SK-N-SH (cell line): ENCODE data around the gene CCDC112. TPM values are rescaled to one million over a fixed set of nuclear protein-coding genes. Genes with fewer than 3 reads are reported as not detected.

ENCODE experiments used
- CTCF ChIA-PET: fragments of 300-600, 350-600 bp; formaldehyde crosslinking; extraction: SDS; loops from one replicate; lab custom pipeline; 2021; lab: Yijun Ruan, JAX
- POLR2A ChIA-PET: fragments of 350-600 bp; sonication (Branson Sonifier 250); formaldehyde crosslinking; extraction: SDS; loops from one replicate; lab custom pipeline; 2020; ENCODE audit warnings: antibody characterized with exemption, inconsistent platforms; lab: Yijun Ruan, JAX
- DNase-seq: peaks from one replicate; pipeline ENCODE4 v3.0.0; 2012
- H2AFZ ChIP-seq: fragments of 200-600 bp; sonication (generic); 2 replicates; pipeline ENCODE4 v1.8.1; 2016; ENCODE audit warnings: antibody characterized with exemption, mild to moderate bottlenecking, low read depth
- H3F3A ChIP-seq: fragments of 200-600 bp; sonication (generic); replicated peaks from 2 replicates; pipeline ENCODE3; 2016; ENCODE audit warnings: antibody characterized with exemption, mild to moderate bottlenecking; ENCODE audit not compliant: insufficient read depth
- H3K27ac ChIP-seq, 2 experiments: fragments of 200-500 bp in 1 of 2; fragments of 200-600 bp in 1 of 2; sonication (Bioruptor generic) in 1 of 2; sonication (generic), shearing (Covaris generic) in 1 of 2; 2 replicates each; pipeline versions ENCODE4 v1.5.1 to v1.6.1; 2014 to 2016; ENCODE audit warnings: low read depth in 2 of 2, inconsistent platforms in 1 of 2, low read length in 1 of 2, mild to moderate bottlenecking in 1 of 2, mixed read lengths in 1 of 2
- H3K27me3 ChIP-seq: fragments of 200-600 bp; sonication (generic), shearing (Covaris generic); 2 replicates; pipeline ENCODE4 v1.6.1; 2016; ENCODE audit warnings: mixed run types; ENCODE audit not compliant: insufficient read depth
- H3K36me3 ChIP-seq, 2 experiments: fragments of 200-500 bp in 1 of 2; fragments of 200-600 bp in 1 of 2; sonication (Bioruptor generic) in 1 of 2; sonication (generic) in 1 of 2; replicated peaks in 1 of 2; 2 replicates each; pipeline versions ENCODE3 to v1.5.1; 2014 to 2016; ENCODE audit warnings: low read length in 1 of 2, mild to moderate bottlenecking in 1 of 2; ENCODE audit not compliant: insufficient read depth in 2 of 2, control insufficient read depth in 1 of 2
- H3K4me1 ChIP-seq, 2 experiments: fragments of 200-500 bp in 1 of 2; fragments of 200-600 bp in 1 of 2; sonication (Bioruptor generic) in 1 of 2; sonication (generic), shearing (Covaris generic) in 1 of 2; 2 replicates each; pipeline versions ENCODE4 v1.5.1 to v1.6.1; 2014 to 2016; ENCODE audit warnings: low read depth in 1 of 2, low read length in 1 of 2, mixed run types in 1 of 2; ENCODE audit not compliant: insufficient read depth in 2 of 2, control insufficient read depth in 1 of 2
- H3K4me2 ChIP-seq: fragments of 200-600 bp; sonication (generic), shearing (Covaris generic); 2 replicates; pipeline ENCODE4 v1.6.1; 2017; ENCODE audit warnings: mixed run types
- H3K4me3 ChIP-seq, 2 experiments: fragments of 200-500 bp in 1 of 2; fragments of 200-600 bp in 1 of 2; sonication (Bioruptor generic) in 1 of 2; sonication (generic), shearing (Covaris generic) in 1 of 2; 2 replicates each; pipeline versions ENCODE4 v1.5.1 to v1.8.1; 2014 to 2016; ENCODE audit warnings: low read depth in 2 of 2, inconsistent platforms in 1 of 2, low read length in 1 of 2, mild to moderate bottlenecking in 1 of 2, mixed read lengths in 1 of 2, moderate library complexity in 1 of 2
- H3K79me2 ChIP-seq: fragments of 200-600 bp; sonication (generic); 2 replicates; pipeline ENCODE4 v1.8.1; 2017; ENCODE audit warnings: mild to moderate bottlenecking; ENCODE audit not compliant: insufficient read depth
- H3K9ac ChIP-seq: fragments of 200-600 bp; sonication (generic); 2 replicates; pipeline ENCODE4 v1.6.1; 2017; ENCODE audit warnings: mixed run types
- H3K9me2 ChIP-seq: fragments of 200-600 bp; sonication (generic); 2 replicates; pipeline ENCODE4 v1.6.1; 2017; ENCODE audit warnings: mixed run types
- H3K9me3 ChIP-seq: fragments of 200-600 bp; sonication (generic); 2 replicates; pipeline ENCODE4 v1.6.1; 2017; ENCODE audit warnings: mixed run types, mild to moderate bottlenecking, moderate library complexity
- H4K20me1 ChIP-seq: fragments of 200-600 bp; sonication (generic); 2 replicates; pipeline ENCODE4 v1.6.1; 2017; ENCODE audit warnings: mild to moderate bottlenecking, mixed run types; ENCODE audit not compliant: insufficient read depth
- CTCF ChIP-seq: fragments of 200-600 bp; sonication (generic); IDR thresholded peaks from 2 replicates; pipeline ENCODE4 v1.6.1; 2017; ENCODE audit warnings: antibody characterized with exemption, mild to moderate bottlenecking, moderate library complexity
- FOSL2 ChIP-seq: IDR thresholded peaks from 2 replicates; pipeline ENCODE4 v1.4.0; 2012; ENCODE audit warnings: low read depth, mild to moderate bottlenecking, moderate library complexity, borderline replicate concordance
- FOXM1 ChIP-seq: IDR thresholded peaks from 2 replicates; pipeline ENCODE4 v1.4.0; 2012; ENCODE audit warnings: low read depth, mild to moderate bottlenecking
- GABPA ChIP-seq: IDR thresholded peaks from 2 replicates; pipeline ENCODE4 v1.4.0; 2012; ENCODE audit warnings: low read depth, mild to moderate bottlenecking
- JUND ChIP-seq: IDR thresholded peaks from 2 replicates; pipeline ENCODE4 v1.4.0; 2012
- MXI1 ChIP-seq: IDR thresholded peaks from 2 replicates; pipeline ENCODE4 v1.6.1; 2012; ENCODE audit warnings: mild to moderate bottlenecking, low read depth, low read length, improper control_type of control experiment
- NFIC ChIP-seq: IDR thresholded peaks from 2 replicates; pipeline ENCODE4 v1.4.0; 2012; ENCODE audit warnings: borderline replicate concordance
- POLR2AphosphoS5 ChIP-seq: IDR thresholded peaks from 2 replicates; pipeline ENCODE4 v1.6.1; 2012; ENCODE audit warnings: low read depth, low read length
- RCOR1 ChIP-seq: fragments of 150-350 bp; IDR thresholded peaks from 2 replicates; pipeline ENCODE4 v1.6.1; 2017; ENCODE audit warnings: antibody characterized with exemption, low read length
- SIN3A ChIP-seq: IDR thresholded peaks from 2 replicates; pipeline ENCODE4 v1.6.1; 2012; ENCODE audit warnings: low read depth, mild to moderate bottlenecking, low read length, moderate library complexity, borderline replicate concordance
- TCF12 ChIP-seq: IDR thresholded peaks from 2 replicates; pipeline ENCODE4 v1.4.0; 2012
- TEAD4 ChIP-seq: IDR thresholded peaks from 2 replicates; pipeline ENCODE4 v1.4.0; 2012; ENCODE audit warnings: mild to moderate bottlenecking, borderline replicate concordance; ENCODE audit not compliant: insufficient read depth
- USF1 ChIP-seq: IDR thresholded peaks from 2 replicates; pipeline ENCODE4 v1.4.0; 2012; ENCODE audit warnings: low read depth, borderline replicate concordance
- ZBTB33 ChIP-seq: IDR thresholded peaks from 2 replicates; pipeline ENCODE4 v1.4.0; 2012; ENCODE audit warnings: low read depth, borderline replicate concordance
- WGBS: methylation state at CpG from one replicate; pipeline ENCODE4 v1.1.6; 2017; ENCODE audit warnings: low lambda C conversion rate; 5-methylcytosine and 5-hydroxymethylcytosine counted together
- polyA plus RNA-seq, 3 experiments: library from polyadenylated mRNA; depleted of rRNA; stranded (reverse); fragments of >200 nt; gene quantifications; 2 replicates each; pipeline ENCODE4 v1.2.3, GENCODE V29; 2012
- TF ChIP-seq, protein P1 (sequence below): fragments of 150-350 bp; IDR thresholded peaks from 2 replicates; pipeline ENCODE4 v1.6.1; 2017; ENCODE audit warnings: antibody characterized with exemption, low read length, low read depth, borderline replicate concordance

Gene CCDC112
- polyA plus RNA-seq, 1 of the 3 experiments (the other 2 are of a cell fraction): 2.3 TPM

DNA sequence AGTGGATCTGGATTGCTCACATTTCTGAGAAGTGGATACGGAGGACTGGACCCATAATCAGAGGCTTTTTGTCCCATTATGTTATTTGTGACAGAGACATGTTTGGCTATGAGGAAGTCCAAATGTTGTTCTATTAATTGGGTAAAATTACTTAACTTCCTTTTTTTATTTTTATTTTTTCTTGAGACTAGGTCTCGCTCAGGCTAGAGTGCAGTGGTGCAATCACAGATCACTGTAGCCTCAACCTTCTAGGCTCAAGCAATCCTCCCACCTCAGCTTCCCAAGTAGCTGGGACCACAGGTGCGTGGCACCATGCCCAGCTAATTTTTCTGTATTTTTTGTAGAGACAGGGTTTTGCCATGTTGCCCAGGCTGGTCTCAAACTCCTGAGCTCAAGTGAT, 21.9 kb downstream of the CCDC112 start:
- Histone ChIP-seq H3F3A (no peaks in the 10 kb centered on the region), H2AFZ (no peak overlapping the region), H3K9me3 (no peaks in the 10 kb centered on the region), H3K27me3 (no peaks in the 10 kb centered on the region), H3K36me3 (peaks cover 44 to 46% of the 10 kb centered on the region in 2 experiments), H3K9me2 (no peaks in the 10 kb centered on the region), H3K9ac (no peak overlapping the region), H3K27ac (no peak overlapping the region), H3K4me1 (no peaks in the 10 kb centered on the region), H3K4me2 (no peak overlapping the region), H3K4me3 (no peak overlapping the region), H4K20me1 (no peaks in the 10 kb centered on the region), H3K79me2 (no peaks in the 10 kb centered on the region)
- TF ChIP-seq FOSL2 (no peak), JUND (no peak), CTCF (no peak), USF1 (no peak), TCF12 (no peak), POLR2AphosphoS5 (no peak), GABPA (no peak), RCOR1 (no peak), SIN3A (no peak), MXI1 (no peak), NFIC (no peak), TEAD4 (no peak), FOXM1 (no peak), ZBTB33 (no peak)
- TF ChIP-seq, protein P1, sequence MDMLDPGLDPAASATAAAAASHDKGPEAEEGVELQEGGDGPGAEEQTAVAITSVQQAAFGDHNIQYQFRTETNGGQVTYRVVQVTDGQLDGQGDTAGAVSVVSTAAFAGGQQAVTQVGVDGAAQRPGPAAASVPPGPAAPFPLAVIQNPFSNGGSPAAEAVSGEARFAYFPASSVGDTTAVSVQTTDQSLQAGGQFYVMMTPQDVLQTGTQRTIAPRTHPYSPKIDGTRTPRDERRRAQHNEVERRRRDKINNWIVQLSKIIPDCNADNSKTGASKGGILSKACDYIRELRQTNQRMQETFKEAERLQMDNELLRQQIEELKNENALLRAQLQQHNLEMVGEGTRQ: no peak
- ChIA-PET POLR2A (no interaction called here), CTCF (no interaction called here)
- 98% methylated on average over 3 of the region's 3 CpGs for WGBS
- no peak for DNase-seq
